ENCODE data around the gene VEGFC. TPM values are rescaled to one million over a fixed set of nuclear protein-coding genes. Genes with fewer than 3 reads are reported as not detected.

Gene VEGFC
- total RNA-seq, 4 donors from 2014 or later = 34.4 to 58.7 (median 43.0) TPM

GRCh38 chr4:176745902-176746301 is 46.8 kb downstream of the VEGFC start:
- H3K4me1 ChIP-seq = peaks cover 5% of the 10 kb centered on the region in 2 donors
- no peaks in the 10 kb centered on the region for H3K36me3 ChIP-seq
- TF ChIP-seq, protein P1, sequence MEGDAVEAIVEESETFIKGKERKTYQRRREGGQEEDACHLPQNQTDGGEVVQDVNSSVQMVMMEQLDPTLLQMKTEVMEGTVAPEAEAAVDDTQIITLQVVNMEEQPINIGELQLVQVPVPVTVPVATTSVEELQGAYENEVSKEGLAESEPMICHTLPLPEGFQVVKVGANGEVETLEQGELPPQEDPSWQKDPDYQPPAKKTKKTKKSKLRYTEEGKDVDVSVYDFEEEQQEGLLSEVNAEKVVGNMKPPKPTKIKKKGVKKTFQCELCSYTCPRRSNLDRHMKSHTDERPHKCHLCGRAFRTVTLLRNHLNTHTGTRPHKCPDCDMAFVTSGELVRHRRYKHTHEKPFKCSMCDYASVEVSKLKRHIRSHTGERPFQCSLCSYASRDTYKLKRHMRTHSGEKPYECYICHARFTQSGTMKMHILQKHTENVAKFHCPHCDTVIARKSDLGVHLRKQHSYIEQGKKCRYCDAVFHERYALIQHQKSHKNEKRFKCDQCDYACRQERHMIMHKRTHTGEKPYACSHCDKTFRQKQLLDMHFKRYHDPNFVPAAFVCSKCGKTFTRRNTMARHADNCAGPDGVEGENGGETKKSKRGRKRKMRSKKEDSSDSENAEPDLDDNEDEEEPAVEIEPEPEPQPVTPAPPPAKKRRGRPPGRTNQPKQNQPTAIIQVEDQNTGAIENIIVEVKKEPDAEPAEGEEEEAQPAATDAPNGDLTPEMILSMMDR (IDR thresholded peaks at IDR 0.05) = no peak
- no peak for TF ChIP-seq POLR2A (IDR thresholded peaks at IDR 0.05)
- no peak for DNase-seq
- H3K9me3 ChIP-seq = no peaks in the 10 kb centered on the region
- H3K27me3 ChIP-seq = no peaks in the 10 kb centered on the region
- intact Hi-C loops (cut with DNase I) = no loop called here
- H3K4me3 ChIP-seq (replicated peaks in 1 of 3) = no peak overlapping the region
- no peak overlapping the region for H3K27ac ChIP-seq

GRCh38 chr4:176744091-176744490 is 48.6 kb downstream of the VEGFC start:
- H3K27ac ChIP-seq = no peak overlapping the region
- WGBS, 2 donors = 69 to 83% methylated on average over 2 of the region's 2 CpGs
- no peak for TF ChIP-seq POLR2A (IDR thresholded peaks at IDR 0.05)
- TF ChIP-seq, protein P1 (IDR thresholded peaks at IDR 0.05) = no peak
- H3K36me3 ChIP-seq = no peaks in the 10 kb centered on the region
- no peak overlapping the region for H3K4me3 ChIP-seq (replicated peaks in 1 of 3)
- intact Hi-C loops (cut with DNase I) = no loop called here
- no peaks in the 10 kb centered on the region for H3K9me3 ChIP-seq
- H3K4me1 ChIP-seq = peaks cover 0 to 5% of the 10 kb centered on the region in 2 donors
- no peak for DNase-seq
- no peaks in the 10 kb centered on the region for H3K27me3 ChIP-seq

DNA sequence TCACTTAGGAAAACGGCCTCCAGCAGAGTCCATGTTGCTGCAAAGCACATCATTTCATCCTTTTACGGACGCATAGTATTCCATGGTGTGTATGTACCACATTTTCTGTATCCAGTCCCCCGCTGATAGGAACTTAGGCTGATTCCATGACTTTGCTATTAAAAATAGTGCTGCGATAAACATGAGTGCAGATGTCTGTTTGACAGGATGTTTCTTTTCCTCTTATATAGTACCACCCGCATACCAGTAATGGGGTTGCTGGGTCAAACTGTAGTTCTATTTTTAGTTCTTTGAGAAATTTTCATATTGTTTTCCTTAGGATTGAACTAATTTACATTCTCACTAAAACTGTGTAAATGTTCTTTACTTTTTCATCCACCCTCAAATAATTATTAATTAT is 50.5 kb downstream of the VEGFC start:
- Histone ChIP-seq H3K27me3 (no peaks in the 10 kb centered on the region), H3K36me3 (no peaks in the 10 kb centered on the region), H3K9me3 (no peaks in the 10 kb centered on the region), H3K27ac (no peak overlapping the region), H3K4me3 (replicated peaks in 1 of 3) (no peak overlapping the region), H3K4me1 (peaks cover 0 to under 1% of the 10 kb centered on the region in 2 donors)
- DNase-seq = no peak
- TF ChIP-seq, protein P1 (IDR thresholded peaks at IDR 0.05) = no peak
- TF ChIP-seq POLR2A (IDR thresholded peaks at IDR 0.05) = no peak
- 89 to 90% methylated on average over 6 of the region's 6 CpGs for WGBS, 2 donors
- intact Hi-C loops (cut with DNase I) = no loop called here

DNA sequence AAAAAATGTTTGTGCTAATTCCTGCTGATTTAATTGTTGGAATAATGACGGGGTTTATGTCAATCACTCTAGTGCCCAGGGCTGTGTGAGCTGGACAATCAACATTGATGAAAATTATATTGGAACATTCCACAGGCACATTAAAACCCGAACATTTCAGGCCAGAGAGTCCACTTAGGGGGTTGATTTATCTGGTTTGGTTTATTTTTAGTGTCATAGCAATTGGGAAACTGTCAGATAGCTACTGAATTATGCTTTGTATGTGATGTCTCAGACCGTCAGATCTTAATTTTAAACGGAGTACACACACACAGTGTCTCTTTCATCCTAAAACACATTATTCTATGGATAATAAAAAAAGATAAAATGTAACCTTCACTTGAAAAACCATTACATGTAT is 51.5 kb downstream of the VEGFC start:
- DNase-seq = no peak
- Histone ChIP-seq H3K4me1 (no peaks in the 10 kb centered on the region), H3K4me3 (replicated peaks in 1 of 3) (no peak overlapping the region), H3K27me3 (no peaks in the 10 kb centered on the region), H3K36me3 (no peaks in the 10 kb centered on the region), H3K27ac (no peak overlapping the region), H3K9me3 (no peaks in the 10 kb centered on the region)
- intact Hi-C loops (cut with DNase I) = no loop called here
- TF ChIP-seq, protein P1 (IDR thresholded peaks at IDR 0.05) = no peak
- TF ChIP-seq POLR2A (IDR thresholded peaks at IDR 0.05) = no peak
- 70 to 77% methylated on average over 4 of the region's 4 CpGs for WGBS, 2 donors

- Histone ChIP-seq H3K27me3 (no peaks in the 10 kb centered on the region), H3K27ac (no peak overlapping the region), H3K36me3 (no peaks in the 10 kb centered on the region), H3K9me3 (no peaks in the 10 kb centered on the region), H3K4me1 (peaks cover 0 to 4% of the 10 kb centered on the region in 2 donors), H3K4me3 (replicated peaks in 1 of 3) (no peak overlapping the region)
- intact Hi-C loops (cut with DNase I) = no loop called here
- 76 to 85% methylated on average over 2 of the region's 2 CpGs for WGBS, 2 donors
- TF ChIP-seq, protein P1 (IDR thresholded peaks at IDR 0.05) = no peak
- no peak for TF ChIP-seq POLR2A (IDR thresholded peaks at IDR 0.05)
- no peak for DNase-seq
Observed at GRCh38 chr4:176735300-176735699, 57.4 kb downstream of the VEGFC start.
